Bone marrow (tissue), 2 donors: ENCODE results near the gene RPL13.
A peak's percentile ranks its signal among the peaks of the same experiment; 100 is the strongest.

ENCODE experiments used
- DNase-seq, 2 donors: peaks; one replicate each; lab custom pipeline; 2025; lab: John Stamatoyannopoulos, UW

Gene RPL13

DNA sequence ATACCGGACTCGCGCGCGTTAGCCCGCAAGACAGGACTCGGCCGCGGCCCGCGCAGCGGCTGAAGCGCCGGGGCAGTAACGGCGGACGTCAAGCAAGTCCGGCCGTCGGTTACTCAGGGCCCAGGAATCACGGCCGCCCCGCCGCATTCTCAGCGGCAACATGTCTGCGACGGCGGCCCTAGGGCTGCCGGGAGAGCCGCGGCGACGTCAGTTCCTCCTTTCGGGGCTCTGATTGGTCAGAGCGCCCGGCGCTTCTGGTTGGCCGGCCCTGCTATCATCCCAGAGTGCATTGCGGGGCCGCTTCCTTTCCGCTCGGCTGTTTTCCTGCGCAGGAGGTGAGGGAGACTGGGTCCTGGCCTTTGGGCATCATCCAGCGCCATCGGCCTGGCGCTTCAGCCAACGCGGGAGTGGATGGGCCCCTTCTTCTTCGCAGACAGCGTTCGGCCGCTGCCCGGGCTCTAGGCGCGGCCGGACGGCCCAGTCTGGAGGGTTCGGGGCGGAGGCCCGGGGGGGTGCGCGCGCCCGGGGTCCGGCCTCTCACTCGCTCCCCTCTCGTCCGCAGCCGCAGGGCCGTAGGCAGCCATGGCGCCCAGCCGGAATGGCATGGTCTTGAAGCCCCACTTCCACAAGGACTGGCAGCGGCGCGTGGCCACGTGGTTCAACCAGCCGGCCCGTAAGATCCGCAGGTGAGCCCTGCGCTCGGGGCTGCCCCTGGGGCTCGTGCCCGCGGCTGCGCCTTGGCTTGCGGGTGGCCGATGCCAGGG is at the start of gene RPL13:
TSS of gene RPL13 (plus strand) at position 305 of the 764 bp plus-strand sequence. CDS start at position 583, 278 bp downstream.
- DNase-seq: peak; percentile 79 to 91

- DNase-seq: no peak
Measured at GRCh38 chr16:89511374-89511773, 49.1 kb upstream of the RPL13 start.

DNA sequence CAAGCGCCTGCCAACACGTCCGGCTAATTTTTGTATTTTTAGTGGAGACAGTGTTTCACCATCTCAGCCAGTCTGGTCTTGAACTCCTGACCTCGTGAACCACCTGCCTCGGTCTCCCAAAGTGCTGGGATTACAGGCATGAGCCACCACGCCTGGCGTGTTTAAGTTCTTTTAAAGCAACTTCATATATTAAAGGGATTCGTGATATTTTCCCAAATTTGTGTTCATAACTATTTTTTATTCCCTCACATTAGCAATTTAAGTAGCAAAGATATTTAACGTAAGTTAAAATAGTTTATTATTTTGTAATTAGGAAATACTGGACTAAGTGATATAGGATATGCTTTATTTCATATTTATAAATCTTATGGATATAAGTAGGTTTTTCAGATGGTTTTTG is 48.0 kb upstream of the RPL13 start:
- DNase-seq: no peak

- DNase-seq: no peak
Measured at GRCh38 chr16:89517128-89517527, 43.4 kb upstream of the RPL13 start.

- no peak for DNase-seq
Measured at GRCh38 chr16:89519881-89520280, 40.6 kb upstream of the RPL13 start.

DNA sequence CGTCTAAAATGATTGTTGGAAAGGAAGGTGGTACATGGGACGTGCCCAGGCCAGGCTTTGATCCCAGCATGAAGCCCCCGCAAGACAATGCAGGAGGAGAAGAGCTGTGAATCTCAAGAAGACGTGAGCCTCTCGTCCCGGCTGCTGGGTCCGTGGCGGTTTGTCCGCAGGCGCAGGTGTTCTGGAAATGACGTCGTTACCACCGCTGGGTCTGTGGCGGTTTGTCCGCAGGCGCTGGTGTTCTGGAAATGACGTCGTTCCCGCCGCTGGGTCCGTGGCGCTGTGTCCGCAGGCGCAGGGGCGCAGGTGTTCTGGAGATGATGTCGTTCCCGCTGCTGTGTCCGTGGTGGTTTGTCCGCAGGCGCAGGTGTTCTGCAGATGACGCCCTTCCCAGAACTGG is 38.2 kb upstream of the RPL13 start:
- DNase-seq: no peak

GRCh38 chr16:89523680-89524344 is 36.7 kb upstream of the RPL13 start:
- DNase-seq: no peak

DNA sequence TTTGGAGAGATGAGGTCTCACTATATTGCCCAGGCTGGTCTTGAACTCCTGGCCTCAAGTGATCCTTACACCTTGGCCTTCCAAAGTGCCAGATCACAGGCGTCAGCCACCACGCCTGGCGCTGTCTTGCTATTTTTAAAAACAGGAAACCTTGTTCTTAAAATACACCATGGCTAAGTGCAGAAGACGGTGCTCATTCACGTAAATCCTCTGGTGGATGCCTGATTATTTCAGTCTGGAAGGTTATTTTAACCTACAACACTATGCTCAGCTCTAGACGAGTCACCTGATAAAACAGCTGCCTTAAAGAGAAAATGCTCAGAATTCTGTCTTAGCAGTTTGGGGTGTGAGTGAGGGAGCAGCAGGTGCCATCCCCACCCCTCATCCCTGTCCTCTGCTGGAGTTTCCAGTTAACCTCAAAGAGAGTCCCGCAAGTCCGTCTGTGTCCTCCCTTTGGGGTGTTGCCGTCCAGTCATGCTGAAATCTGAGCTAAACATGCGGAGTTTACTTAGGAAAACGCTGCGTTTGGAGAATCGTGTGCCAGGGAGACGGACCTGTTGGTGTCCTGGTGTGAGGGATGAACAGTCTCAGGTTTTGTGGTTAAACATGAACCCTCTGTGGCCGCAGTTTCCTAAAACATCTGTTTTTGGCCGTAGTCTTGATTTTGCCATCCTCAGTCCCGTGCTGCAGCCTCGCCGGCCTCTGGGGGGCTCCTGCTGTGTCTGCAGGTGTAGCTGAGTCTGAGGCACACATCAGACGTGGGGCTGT is 35.2 kb upstream of the RPL13 start:
- DNase-seq: no peak

GRCh38 chr16:89529097-89529496 is 31.4 kb upstream of the RPL13 start:
- DNase-seq: no peak

DNA sequence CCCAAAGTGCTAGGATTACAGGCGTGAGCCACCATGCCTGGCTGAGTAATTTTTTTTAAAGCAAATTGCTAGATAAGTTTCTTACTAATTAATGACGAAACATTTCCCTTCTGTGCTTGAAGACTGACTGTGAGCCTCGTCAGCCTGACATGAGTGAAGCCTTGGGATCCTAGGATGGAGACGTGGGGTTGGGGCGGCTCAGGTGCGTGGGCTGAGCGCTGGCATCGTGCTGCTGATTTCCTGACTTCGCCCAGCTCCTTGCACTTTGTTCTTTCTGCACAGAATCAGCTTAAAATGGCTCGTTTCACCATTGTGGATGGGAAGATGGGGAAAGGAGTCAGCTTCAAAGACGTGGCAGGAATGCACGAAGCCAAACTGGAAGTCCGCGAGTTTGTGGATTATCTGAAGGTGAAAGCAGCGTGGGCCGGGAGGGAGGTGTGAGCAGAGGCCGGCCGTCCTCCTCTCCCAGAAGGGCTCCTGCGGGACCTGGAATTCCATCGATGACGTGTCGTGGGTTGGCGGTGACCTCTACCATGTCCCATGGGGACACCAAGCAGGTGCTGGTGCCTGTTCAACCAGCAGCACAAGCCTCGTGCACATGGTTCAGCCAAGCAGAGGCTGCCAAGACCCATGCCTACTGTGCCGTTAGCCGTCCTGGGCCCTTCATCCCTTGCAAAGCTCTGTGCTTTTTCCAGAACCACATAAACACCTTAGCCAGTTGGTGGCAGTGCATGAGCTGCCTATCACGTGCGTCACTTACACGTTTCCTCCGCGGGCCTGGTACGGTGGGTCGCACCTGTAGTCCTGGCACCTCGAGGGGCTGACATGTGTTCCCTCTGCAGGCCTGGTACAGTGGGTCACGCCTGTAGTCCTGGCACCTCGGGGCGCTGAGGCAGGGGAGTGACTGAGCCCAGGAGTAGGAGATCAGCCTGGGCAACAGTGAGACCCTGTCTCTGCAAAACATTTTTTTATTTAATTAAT is 29.8 kb upstream of the RPL13 start:
- no peak for DNase-seq

- no peak for DNase-seq
Measured at GRCh38 chr16:89531821-89532526, 28.5 kb upstream of the RPL13 start.

DNA sequence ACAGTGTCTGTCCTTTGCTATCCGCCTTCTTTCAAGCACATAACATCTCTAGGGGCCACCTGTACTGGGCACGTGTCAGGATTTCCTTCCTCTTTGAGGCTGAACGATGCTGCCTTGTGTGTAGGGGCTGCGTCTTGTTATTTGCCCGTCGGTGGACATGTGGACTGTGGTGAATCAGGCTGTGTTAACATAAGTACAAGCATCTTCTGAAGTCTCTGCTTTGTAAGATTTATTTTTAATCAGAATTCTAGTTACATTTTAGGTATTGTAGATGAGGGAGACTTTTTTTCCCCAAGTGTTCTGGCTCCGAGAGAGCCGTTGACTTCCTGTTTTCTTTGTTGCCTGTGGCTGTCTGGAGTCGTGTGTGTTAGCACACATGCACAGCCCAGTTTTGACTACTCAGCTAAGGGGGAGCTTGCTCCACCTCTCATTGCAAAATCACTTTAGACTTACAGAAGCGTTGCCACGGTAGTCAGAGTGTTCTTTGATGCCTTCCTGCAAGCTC is 26.2 kb upstream of the RPL13 start:
- peak; percentile 41 to 95 for DNase-seq

DNA sequence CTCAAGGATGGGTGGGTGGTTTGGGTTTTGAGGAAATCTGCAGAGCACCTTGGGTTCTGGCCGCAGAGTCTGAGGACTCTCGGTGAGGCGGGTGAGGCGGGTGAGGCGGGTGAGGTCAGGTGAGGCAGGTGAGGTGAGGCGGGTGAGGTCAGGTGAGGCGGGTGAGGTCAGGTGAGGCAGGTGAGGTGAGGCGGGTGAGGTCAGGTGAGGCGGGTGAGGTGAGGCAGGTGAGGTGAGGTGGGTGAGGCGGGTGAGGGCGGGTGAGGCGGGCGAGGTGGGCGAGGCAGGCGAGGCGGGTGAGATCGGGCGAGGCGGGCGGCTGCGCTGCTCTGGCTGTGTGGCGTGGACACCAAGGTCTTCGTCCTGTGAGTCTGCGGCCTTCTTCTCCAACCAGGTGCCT is 24.1 kb upstream of the RPL13 start:
- DNase-seq: no peak

DNA sequence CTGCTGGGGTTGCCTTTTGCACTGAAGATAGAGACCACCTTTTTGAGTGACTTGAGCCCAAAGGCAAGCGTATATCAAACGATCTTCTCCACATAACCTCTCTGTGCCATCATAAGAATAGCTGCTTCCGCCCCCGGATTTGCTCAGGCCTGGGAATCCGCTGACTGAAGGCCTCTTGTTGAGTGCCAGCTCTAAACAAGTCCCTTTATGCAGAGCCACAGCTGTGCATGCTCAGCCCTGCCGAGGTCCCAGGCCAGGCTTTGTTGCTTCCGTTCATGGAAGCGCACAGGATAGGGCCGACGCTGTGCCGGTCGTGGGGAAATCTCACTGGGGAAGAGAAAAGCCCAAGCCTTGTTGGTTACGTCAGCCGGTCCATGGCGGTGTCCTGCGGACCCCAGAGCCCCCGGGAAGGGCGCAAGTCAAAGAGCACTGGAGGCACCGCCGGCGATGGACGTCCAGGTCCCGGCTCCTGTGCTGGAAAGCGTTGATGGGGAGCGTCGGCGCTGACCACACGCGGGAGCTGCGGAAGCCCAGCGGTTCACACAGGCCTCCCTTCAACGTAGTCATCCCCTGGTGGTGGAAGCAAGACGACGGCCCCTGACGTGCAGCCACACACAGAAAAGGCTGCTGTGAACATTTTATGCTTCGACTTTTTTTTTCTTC is 23.5 kb upstream of the RPL13 start:
- no peak for DNase-seq

DNA sequence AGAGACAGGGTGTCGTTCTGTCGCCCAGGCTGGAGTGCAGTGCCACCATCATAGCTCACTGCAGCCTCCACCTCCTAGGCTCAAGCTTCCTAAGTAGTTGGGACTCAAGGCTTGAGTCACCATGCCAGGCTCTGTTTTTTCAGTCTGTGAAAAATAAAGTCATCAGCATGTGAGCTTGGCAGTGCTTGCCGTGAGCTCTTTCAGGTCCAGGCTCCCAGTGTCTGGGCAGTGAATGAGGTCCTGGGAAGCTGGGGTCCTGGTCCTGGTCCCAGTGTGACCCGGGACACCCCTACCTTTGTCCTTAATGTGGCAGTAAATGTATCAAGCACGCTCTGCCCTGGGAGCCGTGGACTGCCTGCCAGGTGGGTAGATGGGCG is 22.9 kb upstream of the RPL13 start:
- no peak for DNase-seq

DNA sequence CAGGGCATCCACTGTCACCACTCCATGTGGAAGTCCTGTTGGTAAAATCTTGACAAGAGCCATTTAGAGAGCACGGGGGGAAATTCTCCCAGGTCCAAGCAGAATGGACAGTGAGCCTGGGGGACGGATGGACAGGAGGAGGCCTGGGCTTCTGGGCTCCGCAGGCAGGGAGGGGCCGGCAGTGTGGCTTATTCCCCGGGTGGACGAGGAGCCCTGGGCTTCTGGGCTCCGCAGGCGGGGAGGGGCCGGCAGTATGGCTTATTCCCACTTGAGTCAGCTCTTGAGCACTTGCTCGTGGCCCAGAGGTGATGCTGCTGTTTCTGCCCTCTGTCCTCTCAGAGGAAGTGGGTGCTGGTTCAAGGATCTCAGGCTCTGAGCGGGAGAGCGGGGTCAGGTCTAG is 22.2 kb upstream of the RPL13 start:
- DNase-seq: no peak

DNA sequence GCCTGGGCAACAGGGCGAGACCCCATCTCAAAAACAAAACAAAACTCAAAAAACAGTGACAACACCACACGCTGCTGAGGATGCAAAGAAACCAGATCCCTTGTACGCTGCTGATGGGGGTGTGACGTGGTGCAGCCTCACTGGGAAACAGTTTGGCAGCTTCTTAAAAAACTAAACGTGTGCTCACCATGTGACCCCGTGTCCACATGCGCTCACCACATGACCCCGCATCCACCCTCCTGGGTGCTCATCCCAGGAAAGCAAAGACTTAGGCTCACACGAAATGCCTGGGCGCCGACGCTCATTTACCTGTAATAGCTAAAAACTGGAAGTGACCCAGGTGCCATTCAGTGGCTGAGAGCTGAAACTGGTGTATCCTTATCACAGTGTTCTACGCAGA is 19.9 kb upstream of the RPL13 start:
- DNase-seq: no peak

- no peak for DNase-seq
Measured at GRCh38 chr16:89541792-89542191, 18.7 kb upstream of the RPL13 start.

DNA sequence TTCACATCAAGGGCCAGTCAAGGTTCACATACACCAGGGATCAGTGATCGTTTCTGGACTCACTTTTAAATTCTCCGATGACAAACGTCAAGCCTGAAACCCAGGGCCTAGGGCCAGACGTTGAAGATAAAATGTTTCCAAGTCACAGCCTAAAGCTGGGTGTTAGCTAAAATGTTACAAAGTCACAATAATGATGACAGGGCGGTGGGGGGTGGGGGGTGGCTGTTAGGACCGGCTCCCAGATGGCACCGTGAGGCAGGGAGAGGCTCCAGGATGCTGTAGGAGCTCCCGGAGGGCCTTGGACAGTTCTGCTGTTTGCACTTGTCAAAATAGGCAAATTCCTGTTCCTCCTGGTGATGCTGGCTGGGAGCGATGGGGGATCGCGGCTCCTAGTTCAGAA is 16.4 kb upstream of the RPL13 start:
- no peak for DNase-seq

GRCh38 chr16:89544713-89545043 is 15.8 kb upstream of the RPL13 start:
- no peak for DNase-seq
